Omental fat pad (tissue), 4 donors: ENCODE measurements around the gene CHD2. TPM values are rescaled to one million over a fixed set of nuclear protein-coding genes. Genes with fewer than 3 reads are reported as not detected.

Experiments used
- ATAC-seq: fragments of 150-250 bp; one replicate; pipeline ENCODE4 v1.9.1; 2016; ENCODE audit warnings: mild to moderate bottlenecking, moderate library complexity; ENCODE audit not compliant: low FRiP score
- DNase-seq: peaks from one replicate; pipeline ENCODE4 v3.0.0-alpha.2; 2019; ENCODE audit warnings: low spot score
- total RNA-seq, 4 donors: library from RNA; depleted of rRNA; stranded (reverse); fragments of >200 nt; gene quantifications; one replicate each; pipeline ENCODE4 v1.1.0, GENCODE V29; 2016
- TF ChIP-seq, protein P1 (sequence below), 3 donors: fragments of 450-650 bp; IDR thresholded peaks; one replicate each; pipeline ENCODE4 v1.5.1; 2016 to 2017; ENCODE audit warnings: antibody characterized with exemption in 3 of 3, mild to moderate bottlenecking in 3 of 3, moderate library complexity in 2 of 3

CHD2 gene
- total RNA-seq, 4 donors from 2014 or later: 77.7 to 140 (median 134) TPM

DNA sequence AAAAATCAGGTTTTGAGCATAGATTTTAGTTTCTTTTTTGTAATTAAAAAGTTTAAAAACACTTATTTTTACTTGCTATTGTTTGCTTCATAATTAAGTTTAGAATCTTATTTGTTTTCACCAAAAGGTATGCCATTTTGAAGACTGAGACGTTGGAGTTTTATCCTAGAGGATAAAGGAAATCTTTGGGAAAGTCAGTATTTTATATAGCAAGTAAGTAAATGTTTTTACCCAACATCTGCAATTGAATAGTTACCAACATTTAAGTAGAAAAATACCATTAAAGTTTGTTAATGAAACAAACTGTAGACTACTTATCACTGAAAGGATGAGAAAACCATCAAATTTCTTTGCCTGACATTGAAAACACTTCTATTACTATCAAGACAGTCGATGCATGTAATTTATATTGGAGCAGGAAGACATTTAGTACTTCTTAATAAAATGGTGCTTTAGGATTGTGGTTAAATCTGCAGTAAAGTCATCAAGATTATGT, 14.0 kb upstream of the CHD2 start:
- no peak for ATAC-seq
- TF ChIP-seq, protein P1, sequence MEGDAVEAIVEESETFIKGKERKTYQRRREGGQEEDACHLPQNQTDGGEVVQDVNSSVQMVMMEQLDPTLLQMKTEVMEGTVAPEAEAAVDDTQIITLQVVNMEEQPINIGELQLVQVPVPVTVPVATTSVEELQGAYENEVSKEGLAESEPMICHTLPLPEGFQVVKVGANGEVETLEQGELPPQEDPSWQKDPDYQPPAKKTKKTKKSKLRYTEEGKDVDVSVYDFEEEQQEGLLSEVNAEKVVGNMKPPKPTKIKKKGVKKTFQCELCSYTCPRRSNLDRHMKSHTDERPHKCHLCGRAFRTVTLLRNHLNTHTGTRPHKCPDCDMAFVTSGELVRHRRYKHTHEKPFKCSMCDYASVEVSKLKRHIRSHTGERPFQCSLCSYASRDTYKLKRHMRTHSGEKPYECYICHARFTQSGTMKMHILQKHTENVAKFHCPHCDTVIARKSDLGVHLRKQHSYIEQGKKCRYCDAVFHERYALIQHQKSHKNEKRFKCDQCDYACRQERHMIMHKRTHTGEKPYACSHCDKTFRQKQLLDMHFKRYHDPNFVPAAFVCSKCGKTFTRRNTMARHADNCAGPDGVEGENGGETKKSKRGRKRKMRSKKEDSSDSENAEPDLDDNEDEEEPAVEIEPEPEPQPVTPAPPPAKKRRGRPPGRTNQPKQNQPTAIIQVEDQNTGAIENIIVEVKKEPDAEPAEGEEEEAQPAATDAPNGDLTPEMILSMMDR (IDR thresholded peaks at IDR 0.05): no peak
- no peak for DNase-seq

DNA sequence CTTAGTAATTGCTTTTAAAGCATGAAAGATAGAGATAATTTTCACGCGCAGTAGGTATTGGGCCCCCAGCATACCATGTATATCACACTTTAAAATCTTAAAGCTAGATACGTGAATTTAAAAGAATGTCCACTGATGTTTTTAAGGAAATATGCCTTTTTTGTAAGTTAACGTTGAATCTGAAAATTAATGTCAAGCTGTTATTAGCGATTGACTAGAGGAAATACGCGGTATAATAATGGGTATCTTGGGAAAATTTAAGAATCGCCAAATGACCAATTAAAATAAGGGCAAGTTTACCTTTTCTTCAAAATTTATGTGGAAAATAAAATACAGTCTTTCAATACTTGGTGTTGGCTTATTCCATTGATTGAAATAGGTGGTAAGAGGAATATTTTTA, 13.3 kb upstream of the CHD2 start:
- no peak for ATAC-seq
- DNase-seq: no peak
- TF ChIP-seq, protein P1 (IDR thresholded peaks at IDR 0.05): no peak

DNA sequence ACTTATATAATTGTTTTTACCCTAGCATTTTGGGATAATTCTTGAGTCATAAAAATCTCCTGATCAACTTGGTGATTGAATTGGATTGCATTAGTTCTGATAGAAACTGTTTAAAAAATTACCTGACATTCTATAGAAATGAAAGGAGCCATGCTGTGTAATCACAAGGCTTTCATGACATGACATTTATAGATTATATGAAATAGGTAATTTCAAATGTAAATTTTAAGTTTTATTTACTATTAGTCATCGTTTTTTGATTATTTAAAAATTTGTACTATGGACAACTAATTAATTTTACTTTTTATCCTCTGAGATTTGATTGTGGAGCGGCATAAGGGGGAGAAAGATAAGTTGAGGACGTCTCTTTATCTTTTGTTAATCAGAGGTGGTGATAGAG, 12.3 kb upstream of the CHD2 start:
- ATAC-seq: no peak
- no peak for DNase-seq
- TF ChIP-seq, protein P1 (IDR thresholded peaks at IDR 0.05): no peak

DNA sequence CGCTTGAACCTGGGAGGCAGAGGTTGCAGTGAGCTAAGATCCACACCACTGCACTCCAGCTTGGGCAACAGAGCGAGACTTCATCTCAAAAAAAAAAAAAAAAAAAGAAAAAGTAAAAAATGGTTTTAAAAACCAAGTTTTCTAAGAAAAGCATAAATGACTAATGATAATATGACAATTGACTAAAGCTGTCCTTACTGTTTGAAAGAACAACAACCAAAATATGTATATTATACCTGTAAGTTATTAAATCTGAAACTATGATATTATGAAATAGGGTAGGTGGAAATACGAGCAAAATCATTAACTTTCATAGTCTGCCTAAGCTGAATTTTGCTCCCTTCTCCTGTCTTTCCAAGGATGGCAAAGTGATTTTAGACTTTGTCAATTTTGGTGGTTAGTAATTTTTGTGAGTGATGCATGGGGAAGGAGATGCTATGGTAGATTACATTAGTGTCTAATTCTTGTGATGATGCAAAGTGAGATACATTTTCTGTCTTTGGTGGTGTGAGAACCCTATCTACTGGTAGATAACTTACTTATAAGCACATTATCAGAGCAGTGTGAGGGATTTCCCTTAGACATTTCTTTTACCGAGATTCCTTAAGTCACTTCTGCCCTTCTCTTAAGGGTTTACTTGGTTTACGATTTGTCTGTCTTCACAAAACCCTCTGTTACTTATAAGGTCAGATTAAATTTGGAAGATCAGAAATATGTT, 10.6 kb upstream of the CHD2 start:
- no peak for DNase-seq
- TF ChIP-seq, protein P1 (IDR thresholded peaks at IDR 0.05): no peak
- no peak for ATAC-seq

DNA sequence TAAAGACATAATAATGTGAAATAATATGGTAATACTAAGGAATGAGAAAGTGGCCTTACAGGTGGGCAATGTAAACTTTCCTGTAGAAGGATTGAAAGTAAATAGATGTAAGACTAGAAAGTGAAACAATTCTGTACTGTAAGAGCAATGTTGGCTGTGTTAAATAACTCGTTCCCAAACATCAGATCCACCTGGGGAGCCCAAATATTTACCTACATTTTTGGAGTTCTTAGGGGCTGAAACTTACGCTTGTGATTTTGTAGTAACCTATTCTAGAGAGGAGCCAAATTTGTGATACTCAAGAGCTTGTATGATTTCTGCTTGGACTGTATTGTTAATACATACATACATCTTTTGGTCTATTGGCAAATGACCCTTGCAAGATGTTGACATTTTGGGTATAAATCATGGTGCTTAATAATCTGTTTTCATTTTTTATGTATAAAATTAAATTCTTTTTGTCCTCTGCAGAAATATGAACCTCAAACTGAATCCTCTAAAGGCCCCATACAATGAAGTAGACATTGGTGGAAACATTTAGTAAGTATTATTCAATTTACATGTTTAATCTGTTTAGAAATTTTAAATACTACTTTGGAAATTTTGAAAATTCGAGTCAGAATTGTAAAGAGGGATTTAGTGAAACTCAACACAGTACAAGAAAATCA, 8.5 kb upstream of the CHD2 start:
- no peak for DNase-seq
- ATAC-seq: no peak
- TF ChIP-seq, protein P1 (IDR thresholded peaks at IDR 0.05): no peak

DNA sequence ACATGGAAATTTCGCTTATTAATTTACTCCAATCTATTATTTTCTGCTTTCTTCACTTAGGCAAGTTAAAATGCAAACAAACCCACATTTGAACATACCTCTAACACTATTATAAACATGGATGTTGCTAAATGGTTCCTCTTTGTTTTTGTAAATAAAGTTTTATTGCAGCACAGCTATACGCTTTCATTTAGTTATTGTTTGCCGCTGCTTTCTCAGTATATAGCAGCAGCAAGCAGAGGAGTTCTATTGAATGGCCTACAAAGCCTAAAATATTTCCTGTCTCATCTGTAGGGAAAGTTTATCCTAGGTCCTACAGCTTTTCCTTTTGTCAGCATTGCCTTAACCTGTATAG, 7.9 kb upstream of the CHD2 start:
- TF ChIP-seq, protein P1 (IDR thresholded peaks at IDR 0.05): no peak
- DNase-seq: no peak
- ATAC-seq: no peak

DNA sequence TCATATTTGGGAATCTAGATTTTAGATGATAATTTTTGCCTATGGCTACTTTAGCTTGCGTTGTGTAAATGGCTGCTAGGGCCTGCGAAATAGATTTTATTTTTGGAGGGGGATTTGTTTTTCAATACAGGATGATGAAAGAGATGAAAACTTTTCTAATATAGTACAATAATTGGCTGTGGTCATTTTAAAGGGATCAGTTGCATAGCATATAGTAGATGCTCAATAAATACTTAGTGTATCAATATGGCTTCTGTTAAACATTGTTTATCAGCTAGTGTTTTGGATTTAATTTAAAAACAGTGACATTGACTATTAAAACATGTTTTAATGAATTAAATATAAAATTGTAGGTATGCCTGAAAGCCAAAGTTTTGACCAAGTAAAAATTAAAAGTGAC, 6.9 kb upstream of the CHD2 start:
- ATAC-seq (no peak), DNase-seq (no peak)
- TF ChIP-seq, protein P1 (IDR thresholded peaks at IDR 0.05): no peak
